Heart left ventricle (tissue), 16 donors: Measurements from ENCODE around the gene EMC9. TPM values are rescaled to one million over a fixed set of nuclear protein-coding genes. Genes with fewer than 3 reads are reported as not detected.

Experiments
- ATAC-seq, 4 donors: fragments of 200-7000 bp; cut with Tn5 transposase; one replicate each; pipeline ENCODE4 v1.9.1; 2020 to 2022; ENCODE audit warnings: moderate library complexity in 4 of 4, mild to moderate bottlenecking in 3 of 4, moderate number of reproducible peaks in 1 of 4
- DNase-seq, 5 donors: peaks; one replicate each; pipeline ENCODE4 v3.0.0-alpha.2; 2020
- H3K27ac ChIP-seq, 12 donors: fragments of 200-600 bp; sonication (generic) in 4 of 12; one replicate each; pipeline versions ENCODE4 v1.5.0 to v1.8.0; 2016 to 2022; ENCODE audit warnings: mild to moderate bottlenecking in 2 of 12
- H3K27me3 ChIP-seq, 9 donors: fragments of 200-600 bp; sonication (generic) in 2 of 9; one replicate each; pipeline versions ENCODE4 v1.5.1 to v1.8.0; 2016 to 2022; ENCODE audit warnings: mild to moderate bottlenecking in 3 of 9
- H3K36me3 ChIP-seq, 9 donors: fragments of 200-600 bp; sonication (generic) in 2 of 9; one replicate each; pipeline versions ENCODE4 v1.5.0 to v1.8.0; 2018 to 2022; ENCODE audit warnings: mild to moderate bottlenecking in 2 of 9
- H3K4me1 ChIP-seq, 12 donors: fragments of 200-600 bp; sonication (generic) in 4 of 12; one replicate each; pipeline versions ENCODE4 v1.5.0 to v1.8.0; 2016 to 2022; ENCODE audit warnings: mild to moderate bottlenecking in 3 of 12
- H3K4me3 ChIP-seq, 12 donors: fragments of 200-600 bp; sonication (generic) in 4 of 12; one replicate each; pipeline versions ENCODE4 v1.5.0 to v1.8.0; 2017 to 2022; ENCODE audit warnings: mild to moderate bottlenecking in 9 of 12, moderate library complexity in 4 of 12
- H3K9me3 ChIP-seq, 12 donors: fragments of 200-600 bp; sonication (generic) in 4 of 12; one replicate each; pipeline versions ENCODE4 v1.5.0 to v1.8.0; 2016 to 2022; ENCODE audit warnings: mild to moderate bottlenecking in 1 of 12
- CTCF ChIP-seq, 12 donors: fragments of 200-600 bp; sonication (generic) in 4 of 12; IDR thresholded peaks; one replicate each; pipeline versions ENCODE4 v1.5.0 to v1.8.0; 2018 to 2022; ENCODE audit warnings: antibody characterized with exemption in 12 of 12, mild to moderate bottlenecking in 5 of 12
- POLR2A ChIP-seq, 2 donors: fragments of 450-650 bp; IDR thresholded peaks; one replicate each; pipeline ENCODE4 v1.6.1; 2017; ENCODE audit warnings: antibody characterized with exemption in 2 of 2, mild to moderate bottlenecking in 2 of 2, moderate library complexity in 2 of 2
- WGBS, 4 donors: extraction: QIAGEN DNeasy Blood & Tissue Kit in 2 of 4; methylation state at CpG; one replicate each; pipeline versions ENCODE4 v1.1.5 to v1.1.7; 2013 to 2018; 5-methylcytosine and 5-hydroxymethylcytosine counted together
- intact Hi-C, 10 donors: fragments of 100-400 bp; cut with DNase I; formaldehyde crosslinking; loops; one replicate each; pipeline versions ENCODE4 v1.11.1 to v1.14.2; 2022
- polyA plus RNA-seq, 2 donors: library from polyadenylated mRNA; stranded (reverse); fragments of 200-250 nt; gene quantifications; one replicate each; pipeline ENCODE4 v1.2.3, GENCODE V29; 2013
- total RNA-seq, 9 donors: library from RNA; depleted of rRNA in 2 of 9; stranded (reverse); fragments of >200 nt in 2 of 9; fragmentation: NEBNext Ultra II Directional in 3 of 9; extraction: Animal tissue kit (Norgen Biotek cat#: 25700) in 3 of 9; gene quantifications; one replicate each; pipeline versions ENCODE4 v1.1.0 to v1.2.4, GENCODE V29; 2016 to 2023
- donor health status: ischemic (EF 13 %, LVEDD 7.1; RV severe dilation, severe dysfunction).
- donor health status: healthy with polysubstance abuse.
- donor health status: DM: no; HTN: yes; CAD: no.
- donor health status: DM: no; HTN: no; CAD: no.
- donor health status: ischemic (EF 25% LVEDD 6.9; RV normal size, moderate dysfunction).
- donor health status: ischemic (EF 25% LVEDD 5.7; RV mildly dilated, moderate dysfunction).
- donor health status: healthy.
- donor health status: DM: yes; HTN: yes; CAD: no.
- donor health status: ischemic (EF 35%, LVEDD 5.7; RV mildly dilated, moderate dysfunction).
- donor health status: nonischemic (EF 11% LVEDD 7.7; RV severe dilation, severe dysfunction).
- donor health status: DM: yes; HTN: yes; CAD: no.
- donor health status: PGD.
- donor health status: ischemic (EF 29% LVEDD 5.4; RV normal size, mild dysfunction).
- donor health status: nonischemic (EF 23%, LVEDD 6.1; RV moderate dilation, normal function).

Gene EMC9
- total and polyA plus RNA-seq, 11 donors = 9.6 to 30.6 (median 15.2) TPM

- WGBS, 4 donors = 86 to 94% (median 93%) methylated on average over 3 of the region's 3 CpGs
- Histone ChIP-seq H3K4me3 (no peak overlapping the region), H3K9me3 (no peaks in the 10 kb centered on the region), H3K4me1 (peaks cover 0 to under 1% (median 0%) of the 10 kb centered on the region in 12 donors), H3K36me3 (peaks cover 0 to 65% (median 0%) of the 10 kb centered on the region in 9 donors), H3K27me3 (no peaks in the 10 kb centered on the region), H3K27ac (no peak overlapping the region)
- no peak for TF ChIP-seq POLR2A (IDR thresholded peaks at IDR 0.05)
- no peak for TF ChIP-seq CTCF (IDR thresholded peaks at IDR 0.05)
- intact Hi-C loops = no loop called here
- ATAC-seq = no peak
- DNase-seq = no peak
These were observed 40.4 kb downstream of the EMC9 start for GRCh38 chr14:24100982-24101494.

- H3K4me3 ChIP-seq = no peak overlapping the region
- DNase-seq (no peak), ATAC-seq (no peak)
- TF ChIP-seq CTCF (IDR thresholded peaks at IDR 0.05) (no peak), POLR2A (IDR thresholded peaks at IDR 0.05) (no peak)
- 75 to 84% (median 81%) methylated on average over 3 to 4 of the region's 4 CpGs for WGBS, 4 donors
- H3K9me3 ChIP-seq = no peaks in the 10 kb centered on the region
- intact Hi-C loops = no loop called here
- H3K27ac ChIP-seq = no peak overlapping the region
- H3K27me3 ChIP-seq = no peaks in the 10 kb centered on the region
- peaks cover 0 to 65% (median 0%) of the 10 kb centered on the region in 9 donors for H3K36me3 ChIP-seq
- peaks cover 0 to 5% (median 2%) of the 10 kb centered on the region in 12 donors for H3K4me1 ChIP-seq
These were observed 41.0 kb downstream of the EMC9 start for GRCh38 chr14:24100197-24100981.

- Histone ChIP-seq H3K27ac (no peak overlapping the region), H3K4me3 (no peak overlapping the region), H3K36me3 (peaks cover 0 to 60% (median 0%) of the 10 kb centered on the region in 9 donors), H3K27me3 (no peaks in the 10 kb centered on the region), H3K4me1 (peaks cover 0 to 16% (median 9%) of the 10 kb centered on the region in 12 donors), H3K9me3 (no peaks in the 10 kb centered on the region)
- no peak for ATAC-seq
- peak in 1 of 5 donors; percentile 22 for DNase-seq
- intact Hi-C loops = loop anchor here in 1 of 10 donors (10.0 kb wide), 1 partner anchor 114 kb away; the partner anchor contains the start of gene DHRS4L2
- TF ChIP-seq CTCF (IDR thresholded peaks at IDR 0.05) (no peak), POLR2A (IDR thresholded peaks at IDR 0.05) (no peak)
- WGBS, 4 donors = 86 to 91% (median 88%) methylated on average over 17 of the region's 17 CpGs
These were observed 42.2 kb downstream of the EMC9 start for GRCh38 chr14:24098927-24099813.
